K562 (cell line): ENCODE measurements around the gene QPCT. TPM values are rescaled to one million over a fixed set of nuclear protein-coding genes. Genes with fewer than 3 reads are reported as not detected.

ENCODE experiments used
- CBFA2T2 ChIP-seq: fragments of 450-650 bp; conservative IDR thresholded peaks from 2 replicates; pipeline ENCODE4 v1.6.1; 2017; ENCODE audit warnings: mild to moderate bottlenecking
- CTCF ChIP-seq, 3 experiments: IDR thresholded peaks in 2 of 3; conservative IDR thresholded peaks in 1 of 3; 2 replicates each; pipeline ENCODE4 v1.5.1; 2011 to 2012; ENCODE audit warnings: low read length in 3 of 3, mild to moderate bottlenecking in 3 of 3, control low read depth in 2 of 3, improper control_type of control experiment in 1 of 3, inconsistent platforms in 1 of 3, low read depth in 1 of 3, mixed read lengths in 1 of 3, moderate library complexity in 1 of 3; ENCODE audit not compliant: insufficient read depth in 2 of 3
- DDX20 ChIP-seq: fragments of 450-650 bp; IDR thresholded peaks from 2 replicates; pipeline ENCODE4 v1.6.1; 2016; ENCODE audit warnings: missing genetic modification characterization, low read depth, mild to moderate bottlenecking, missing compliant biosample characterization, moderate library complexity
- EP300 ChIP-seq: IDR thresholded peaks from 2 replicates; pipeline ENCODE4 v1.6.1; 2012; ENCODE audit warnings: low read length, improper control_type of control experiment
- HDAC8 ChIP-seq: fragments of 450-650 bp; IDR thresholded peaks from 2 replicates; pipeline ENCODE4 v1.6.1; 2016; ENCODE audit warnings: mild to moderate bottlenecking, missing genetic modification characterization, moderate library complexity, missing compliant biosample characterization
- JUN ChIP-seq, 2 experiments: sonication (generic) in 1 of 2; formaldehyde crosslinking in 1 of 2; IDR thresholded peaks; 2 replicates each; pipeline versions ENCODE4 v1.6.1 to v1.8.0; 2012 to 2022; ENCODE audit warnings: borderline replicate concordance in 2 of 2, mild to moderate bottlenecking in 2 of 2, improper control_type of control experiment in 1 of 2, low read depth in 1 of 2, low read length in 1 of 2, missing genetic modification reagents in 1 of 2
- MAFG ChIP-seq: fragments of 450-650 bp; conservative IDR thresholded peaks from 2 replicates; pipeline ENCODE4 v1.6.1; 2016; ENCODE audit warnings: missing genetic modification characterization, missing compliant biosample characterization
- POLR2AphosphoS5 ChIP-seq: IDR thresholded peaks from 2 replicates; pipeline ENCODE4 v1.6.1; 2011; ENCODE audit warnings: mild to moderate bottlenecking, low read depth, low read length, moderate library complexity; ENCODE audit not compliant: control insufficient read depth, insufficient read depth
- SOX6 ChIP-seq: fragments of 450-650 bp; IDR thresholded peaks from 2 replicates; pipeline ENCODE4 v1.6.1; 2014; ENCODE audit warnings: mild to moderate bottlenecking
- TARDBP ChIP-seq: fragments of 450-650 bp; IDR thresholded peaks from 2 replicates; pipeline ENCODE4 v1.6.1; 2016
- TCF7L2 ChIP-seq: fragments of 150-350 bp; IDR thresholded peaks from 2 replicates; pipeline ENCODE4 v1.6.1; 2016; ENCODE audit warnings: low read depth, mild to moderate bottlenecking, low read length, moderate library complexity
- TEAD1 ChIP-seq, 2 experiments: fragments of 450-650 bp in 1 of 2; sonication (generic) in 1 of 2; formaldehyde crosslinking; IDR thresholded peaks; 2 replicates each; pipeline versions ENCODE4 v1.4.0 to v1.8.0; 2020 to 2022; ENCODE audit warnings: mild to moderate bottlenecking in 2 of 2, missing genetic modification reagents in 1 of 2
- ZNF311 ChIP-seq: fragments of 250-450 bp; sonication (Bioruptor Pico); IDR thresholded peaks from 2 replicates; pipeline ENCODE4 v1.4.0; 2020; ENCODE audit warnings: mild to moderate bottlenecking, moderate library complexity
- ZNF644 ChIP-seq: fragments of 200-800 bp; sonication (Bioruptor generic); IDR thresholded peaks from 2 replicates; pipeline ENCODE4 v1.6.1; 2016; ENCODE audit warnings: low read depth, missing genetic modification characterization, missing compliant biosample characterization
- polyA plus RNA-seq, 8 experiments: library from polyadenylated mRNA; depleted of rRNA in 4 of 8; stranded (reverse) in 5 of 8; unstranded in 3 of 8; fragments of >200 nt; fragmentation: Nextera tagmentation in 2 of 8; fragmentation: Illumina TruSeq in 1 of 8; extraction: Ambion mirVana in 2 of 8; extraction: Trizol in 1 of 8; gene quantifications; 2 replicates each; pipeline versions ENCODE4 v1.2.1 to v1.2.3, GENCODE V29; 2011 to 2014; ENCODE audit warnings: inconsistent platforms in 1 of 8, missing spikeins in 1 of 8
- total RNA-seq, 7 experiments: library from RNA; depleted of rRNA in 6 of 7; stranded (reverse); fragments of >200 nt in 6 of 7; fragmentation: Illumina TruSeq in 2 of 7; extraction: Trizol in 2 of 7; gene quantifications; 2 replicates each; pipeline versions ENCODE4 v1.2.1 to v1.2.3, GENCODE V29; 2011 to 2021; ENCODE audit warnings: low replicate concordance in 1 of 7

Gene QPCT
- total and polyA plus RNA-seq, 9 of the 15 experiments (the other 6 are each of a cell fraction or from before 2014, with no cell fraction given), result 0.07 TPM; not detected in 8

DNA sequence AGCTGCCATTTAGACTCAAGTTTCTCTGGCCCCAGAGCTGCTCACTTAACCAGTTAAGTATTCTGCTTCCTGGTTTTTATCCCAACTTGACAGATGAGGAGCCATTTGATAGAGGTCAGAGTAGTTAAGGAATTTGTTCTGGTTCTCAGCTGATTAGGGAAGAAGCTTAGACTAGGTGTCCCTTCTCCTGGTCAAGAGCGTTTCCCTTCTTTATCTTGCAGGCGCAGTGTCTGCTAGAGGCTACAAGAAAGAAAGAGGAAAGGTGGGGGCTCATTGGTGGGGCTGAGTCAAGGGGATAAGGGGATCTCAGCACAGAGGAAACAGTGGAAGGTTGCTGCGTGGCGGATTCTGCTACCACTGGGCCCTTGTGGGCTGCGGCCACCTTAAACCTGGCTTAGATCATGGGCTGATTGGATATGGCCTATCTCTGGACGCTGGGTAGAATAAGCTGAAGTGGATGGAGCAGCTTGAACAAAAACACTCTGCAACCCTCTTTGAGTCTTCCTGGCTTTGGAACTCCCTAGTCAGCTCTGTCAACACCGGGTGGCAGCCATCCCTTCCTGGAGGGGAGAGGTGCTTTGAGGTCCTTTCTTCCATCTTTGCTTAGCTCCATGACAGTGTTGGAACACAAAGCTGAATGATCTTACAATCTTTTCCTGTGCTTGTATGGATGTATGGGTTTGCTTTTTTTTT lies 70.8 kb downstream of the QPCT start (continued):
- peak in 1 of 3 experiments; percentile 29; a peak in 2 of 6 replicates for TF ChIP-seq CTCF (IDR thresholded peaks at IDR 0.05 in 2 of 3, conservative IDR thresholded peaks at IDR 0.05 in 1 of 3; ENCODE audit: insufficient read depth in 2 of 3, low read depth in 1 of 3, low read length in 3 of 3)
- no peak for TF ChIP-seq ZNF311 (CRISPR knock-in tag)
- no peak for TF ChIP-seq TCF7L2
- TF ChIP-seq JUN (IDR thresholded peaks at IDR 0.05; ENCODE audit: borderline replicate concordance, low read depth, low read length), result no peak
- no peak for TF ChIP-seq JUN (CRISPR knock-in tag; IDR thresholded peaks at IDR 0.05; ENCODE audit: borderline replicate concordance)
- no peak for TF ChIP-seq ZNF644 (tag)
- TF ChIP-seq CBFA2T2, result peak; percentile 89
- TF ChIP-seq HDAC8 (tag), result no peak
- peak; percentile 62 for TF ChIP-seq POLR2AphosphoS5
- TF ChIP-seq EP300, result peak; percentile 60; the same call in 1 of the 2 replicates
- TF ChIP-seq DDX20, result no peak
- TF ChIP-seq TEAD1 (CRISPR knock-in tag; IDR thresholded peaks at IDR 0.05), result 0 out of 4 replicates have a peak, but pooled peaks of 1 of the 2 experiments have one; percentile 40
- no peak for TF ChIP-seq MAFG (tag)
- TF ChIP-seq TARDBP, result no peak
- 0 out of 2 replicates have a peak, but pooled peaks have one; percentile 25 for TF ChIP-seq SOX6
